Endothelial cell of umbilical vein (primary cell): ENCODE data around the gene SKA3.

Experiments used
- CTCF ChIP-seq, 2 donors: IDR thresholded peaks; 1 replicate in 1 of 2; 2 replicates in 1 of 2; pipeline ENCODE4 v1.5.1; 2011; ENCODE audit warnings: low read length in 2 of 2, mild to moderate bottlenecking in 2 of 2, moderate library complexity in 2 of 2, control low read depth in 1 of 2, inconsistent platforms in 1 of 2, low read depth in 1 of 2; ENCODE audit not compliant: insufficient read depth in 1 of 2; ENCODE audit errors: extremely low read depth in 1 of 2
- EZH2 ChIP-seq: IDR thresholded peaks from 2 replicates; pipeline ENCODE4 v1.6.1; 2012; ENCODE audit warnings: borderline replicate concordance, low read depth, mild to moderate bottlenecking, moderate library complexity, low read length, inconsistent platforms; ENCODE audit not compliant: severe bottlenecking
- FOS ChIP-seq: IDR thresholded peaks from 2 replicates; pipeline ENCODE4 v1.6.1; 2011; ENCODE audit warnings: mild to moderate bottlenecking, low read length, moderate library complexity, borderline replicate concordance; ENCODE audit not compliant: insufficient read depth
- GATA2 ChIP-seq: IDR thresholded peaks from 2 replicates; pipeline ENCODE4 v1.7.0; 2011; ENCODE audit warnings: low read depth, mild to moderate bottlenecking, moderate library complexity, mixed read lengths, low read length; ENCODE audit not compliant: insufficient read length, insufficient read depth
- JUN ChIP-seq: IDR thresholded peaks from 2 replicates; pipeline ENCODE4 v1.6.1; 2011; ENCODE audit warnings: borderline replicate concordance, low read depth; ENCODE audit not compliant: insufficient read length, insufficient read depth
- MAX ChIP-seq: IDR thresholded peaks from 2 replicates; pipeline ENCODE4 v1.6.1; 2011; ENCODE audit not compliant: insufficient read depth, insufficient read length
- POLR2A ChIP-seq: IDR thresholded peaks from 2 replicates; pipeline ENCODE4 v1.6.1; 2012; ENCODE audit warnings: low read depth, mild to moderate bottlenecking, control low read depth, low read length
- POLR2AphosphoS5 ChIP-seq: IDR thresholded peaks from 2 replicates; pipeline ENCODE4 v1.6.1; 2012; ENCODE audit warnings: low read depth, mild to moderate bottlenecking, control low read depth, low read length, moderate library complexity; ENCODE audit not compliant: insufficient read depth

- no peak for TF ChIP-seq POLR2A
- no peak for TF ChIP-seq CTCF (IDR thresholded peaks at IDR 0.05; ENCODE audit: extremely low read depth in 1 of 2, insufficient read depth in 1 of 2, low read depth in 1 of 2, low read length in 2 of 2)
- no peak for TF ChIP-seq JUN
- no peak for TF ChIP-seq EZH2
- no peak for TF ChIP-seq GATA2
- TF ChIP-seq FOS, result no peak
- TF ChIP-seq POLR2AphosphoS5, result no peak
- no peak for TF ChIP-seq MAX
Observed at GRCh38 chr13:21124852-21125251, 51.5 kb downstream of the SKA3 start.
